SHP77 (cell line): ENCODE measurements around the gene SERPINA3.

ENCODE experiments used
- DNase-seq, 2 experiments: peaks; one replicate each; lab custom pipeline; 2025; lab: John Stamatoyannopoulos, UW

The SERPINA3 gene

DNA sequence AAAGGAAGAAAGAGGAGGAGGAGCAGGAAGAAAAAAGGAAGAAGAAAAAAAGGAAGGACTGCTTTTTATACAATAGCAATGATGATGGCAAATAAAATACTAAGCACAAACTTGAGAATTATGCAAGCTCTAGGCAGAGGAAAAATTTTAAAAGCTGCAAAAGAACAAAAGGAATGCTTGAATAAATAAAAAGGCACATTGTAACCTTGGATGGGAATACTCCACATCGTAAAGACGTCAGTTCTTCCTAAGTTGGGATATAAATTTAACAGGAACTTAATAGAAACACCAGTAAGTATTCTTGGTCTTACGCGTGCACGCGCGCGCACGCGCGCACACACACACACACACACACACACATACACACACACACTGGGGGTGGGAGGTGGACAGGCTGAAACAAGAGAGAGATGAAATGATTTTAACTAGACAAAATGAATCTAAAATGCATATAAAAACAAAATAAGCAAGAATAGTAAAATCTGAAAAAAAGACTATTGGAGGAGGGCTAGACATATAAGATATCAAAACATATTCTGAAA, 43.0 kb downstream of the SERPINA3 start:
- no peak for DNase-seq

DNA sequence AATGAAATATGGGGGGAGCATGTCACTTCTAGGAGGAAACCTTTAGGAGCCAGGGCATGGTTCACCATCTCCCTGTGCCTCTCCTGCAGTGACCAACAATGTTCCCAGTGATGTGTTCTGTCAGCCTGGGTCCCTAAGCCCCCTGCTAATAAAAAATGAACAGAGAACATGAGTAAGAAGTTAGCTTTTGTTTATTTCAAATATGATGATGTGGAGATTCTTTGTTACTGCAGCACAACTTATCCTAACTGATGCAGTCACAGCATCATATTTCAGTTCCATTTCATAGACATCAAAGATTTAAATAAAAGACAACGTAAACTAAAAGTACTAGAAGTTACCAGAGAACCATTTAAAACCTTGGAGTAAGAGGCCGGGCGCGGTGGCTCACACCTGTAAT, 43.9 kb downstream of the SERPINA3 start:
- no peak for DNase-seq

DNA sequence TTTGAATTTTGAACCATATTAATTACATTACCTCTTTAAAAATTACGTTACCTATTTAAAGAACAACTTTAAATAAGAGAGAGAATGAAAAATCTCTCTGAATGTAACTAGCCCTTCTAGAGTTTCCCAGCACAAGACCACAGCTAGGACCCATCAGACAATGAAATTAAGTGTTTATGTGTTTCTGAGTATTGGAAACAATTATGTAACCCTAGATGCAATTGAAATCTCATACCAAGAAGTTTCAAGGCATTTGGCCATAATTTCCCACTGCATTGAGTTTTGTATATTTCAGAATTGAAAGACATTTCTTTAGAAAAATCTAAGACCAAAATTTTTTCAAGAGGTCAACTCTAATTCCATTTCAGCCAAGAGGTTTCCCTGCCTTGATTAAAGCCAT, 47.1 kb downstream of the SERPINA3 start:
- no peak for DNase-seq

DNA sequence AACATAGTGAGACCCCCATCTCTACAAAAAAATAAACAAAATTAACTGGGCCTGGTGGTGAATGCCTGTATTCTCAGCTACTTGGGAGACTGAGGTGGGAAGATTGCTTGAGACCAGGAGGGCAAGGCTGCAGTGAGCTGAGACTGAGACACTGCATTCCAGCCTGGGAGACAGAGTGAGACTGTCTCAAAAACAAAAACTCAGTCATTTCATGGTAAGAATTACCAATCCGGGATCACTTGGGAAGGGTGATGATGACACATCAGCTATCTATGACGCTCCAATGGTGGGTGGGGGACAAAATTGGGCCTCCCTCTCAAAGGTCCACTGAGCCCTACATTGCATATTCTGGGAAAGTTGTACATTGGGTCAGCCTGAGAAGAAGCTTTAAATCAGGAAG, 47.7 kb downstream of the SERPINA3 start:
- no peak for DNase-seq

DNA sequence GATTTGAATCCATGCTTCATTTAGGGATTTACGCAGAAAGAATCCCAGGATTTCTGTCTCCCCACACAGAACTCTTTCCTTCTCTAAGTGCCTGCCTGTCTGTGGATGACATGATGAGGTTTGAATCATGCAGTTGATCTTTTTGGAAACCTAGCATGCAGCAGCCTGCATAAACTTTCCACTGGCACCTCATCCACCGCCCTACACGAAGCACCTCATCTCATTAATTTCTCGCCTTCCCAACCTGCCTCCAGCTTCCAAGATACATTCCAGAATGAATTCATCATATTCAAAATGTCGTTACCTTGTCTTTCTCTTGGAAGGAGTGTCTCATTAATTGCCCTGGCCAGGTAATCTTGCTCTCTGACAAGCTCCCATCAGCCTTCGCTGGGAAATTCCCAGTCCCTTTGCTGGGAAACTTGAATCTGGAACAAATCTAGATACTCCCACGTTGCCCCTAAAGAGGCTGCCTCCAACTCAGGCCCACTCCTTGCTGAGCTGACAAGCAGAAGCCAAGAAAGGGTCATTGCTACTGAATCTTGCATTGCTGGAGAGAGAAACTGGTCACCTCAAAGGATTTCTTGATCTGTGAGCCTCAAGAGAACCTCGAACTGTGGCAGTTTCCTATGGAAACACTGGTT, 48.2 kb downstream of the SERPINA3 start:
- DNase-seq = no peak

DNA sequence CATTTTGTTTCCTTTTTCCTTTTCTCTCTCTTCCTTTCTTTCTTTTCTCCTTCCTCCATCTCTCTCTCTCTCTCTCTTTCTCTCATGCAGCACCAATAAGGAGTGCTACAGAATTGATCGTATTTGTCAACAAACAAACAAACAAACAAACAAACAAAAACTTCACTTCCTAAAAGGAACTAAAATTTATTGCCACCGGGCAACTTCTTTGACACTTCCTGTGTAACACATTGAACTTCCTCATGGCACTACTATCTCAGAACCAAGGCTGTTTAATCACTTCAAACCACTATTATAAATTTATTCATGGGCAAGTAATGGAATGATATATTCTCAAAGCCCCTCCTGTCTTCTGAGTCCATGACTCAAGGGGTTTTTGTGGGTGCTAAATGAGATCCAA, 51.3 kb downstream of the SERPINA3 start:
- DNase-seq = no peak

DNA sequence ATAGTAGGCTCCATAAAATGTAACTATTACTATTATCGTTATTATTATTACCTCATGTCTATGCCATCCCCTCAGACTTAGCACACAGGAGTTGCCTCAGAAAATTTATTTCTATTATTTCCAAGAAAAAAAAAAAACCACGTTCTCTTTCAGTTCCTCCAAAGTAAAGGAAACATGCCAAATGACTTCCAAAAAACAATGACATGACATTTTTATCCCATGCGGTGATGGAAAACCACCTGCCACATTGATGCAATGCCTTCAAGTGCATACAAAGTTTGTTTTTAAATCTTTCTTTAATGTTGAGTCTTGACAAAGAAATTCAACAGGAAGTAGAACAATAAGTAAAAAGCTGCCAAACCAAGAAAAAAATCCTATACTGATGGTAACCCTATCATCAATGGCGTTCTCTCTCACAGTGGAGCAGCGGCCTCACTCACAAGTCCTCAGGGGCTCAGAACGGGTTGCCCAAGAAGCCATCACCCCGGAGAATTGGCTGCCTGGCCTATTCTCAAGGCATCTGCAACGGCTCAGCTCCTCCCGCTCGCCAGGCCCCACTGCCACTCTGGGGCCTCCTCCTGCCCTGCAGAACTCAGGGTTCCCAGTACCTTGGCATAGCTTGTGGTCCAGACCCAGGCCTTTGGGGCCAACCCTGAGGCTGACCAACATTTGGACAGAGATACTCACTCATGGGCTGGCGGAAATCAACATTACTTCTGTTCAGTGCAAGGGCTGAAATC, 51.9 kb downstream of the SERPINA3 start:
- DNase-seq = no peak

DNA sequence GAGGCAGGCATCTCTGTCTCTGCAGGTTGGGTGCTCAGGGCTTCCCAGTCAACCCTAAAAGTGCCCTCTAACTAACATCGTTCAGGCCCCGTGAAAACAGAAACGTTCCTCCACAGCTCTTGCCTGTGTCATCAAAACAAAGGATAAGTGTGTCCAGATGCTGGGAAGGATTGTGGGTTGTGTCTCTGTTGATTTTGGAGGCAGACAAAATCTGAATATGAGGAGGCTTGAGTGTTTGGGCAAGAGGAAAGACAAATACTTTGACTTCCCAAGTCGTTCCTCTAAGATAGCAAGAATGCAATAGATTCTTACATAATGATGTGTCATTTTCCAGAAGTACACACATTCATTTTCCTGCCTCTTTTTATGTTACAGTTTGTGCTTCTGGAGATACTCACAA, 52.9 kb downstream of the SERPINA3 start:
- DNase-seq = no peak

DNA sequence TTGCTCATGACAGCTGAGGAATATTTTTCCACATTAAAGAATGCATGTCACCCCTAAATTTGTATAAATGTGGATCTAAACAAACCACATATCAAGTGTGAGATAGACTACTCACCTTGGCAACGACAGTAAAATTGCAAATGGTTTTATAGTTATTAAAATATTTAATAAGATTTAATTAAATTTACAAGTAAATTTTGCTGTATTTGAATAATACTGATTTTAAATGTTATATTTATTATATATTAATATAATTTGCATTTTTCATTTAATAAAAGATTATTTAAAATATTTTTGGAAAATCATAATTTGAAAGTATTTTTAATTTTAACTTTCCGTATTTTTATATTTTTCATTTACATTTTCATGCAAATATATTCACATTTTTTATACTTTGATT, 53.4 kb downstream of the SERPINA3 start:
- no peak for DNase-seq

DNA sequence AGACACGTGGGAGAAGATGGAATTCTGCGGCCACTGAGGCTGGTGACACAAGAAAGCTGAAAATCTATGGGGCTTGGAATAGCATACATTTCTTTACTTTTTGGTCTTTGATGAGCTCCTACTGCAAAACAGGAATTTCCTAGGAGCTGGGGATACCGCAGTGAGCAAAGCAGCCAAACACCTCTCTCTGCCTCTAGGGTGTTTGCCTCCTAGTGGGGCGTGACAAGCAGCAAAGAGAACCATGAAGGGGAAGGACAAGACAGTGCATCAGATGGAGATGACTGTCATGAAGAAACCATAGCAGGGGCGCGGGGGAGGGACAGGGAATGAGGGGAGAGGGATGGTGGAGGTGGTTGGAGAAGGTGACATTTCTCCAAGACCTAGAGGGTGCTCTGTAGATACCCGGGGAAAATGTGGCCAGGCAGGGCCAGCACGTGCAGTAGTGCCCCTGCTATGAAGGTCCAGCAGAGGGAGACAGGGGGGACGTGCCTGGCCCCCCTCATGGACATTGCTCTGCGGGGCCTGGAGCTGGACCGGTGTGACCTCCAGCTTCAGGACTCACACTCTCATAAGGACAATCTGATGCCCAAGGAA, 58.6 kb downstream of the SERPINA3 start:
- DNase-seq = no peak

DNA sequence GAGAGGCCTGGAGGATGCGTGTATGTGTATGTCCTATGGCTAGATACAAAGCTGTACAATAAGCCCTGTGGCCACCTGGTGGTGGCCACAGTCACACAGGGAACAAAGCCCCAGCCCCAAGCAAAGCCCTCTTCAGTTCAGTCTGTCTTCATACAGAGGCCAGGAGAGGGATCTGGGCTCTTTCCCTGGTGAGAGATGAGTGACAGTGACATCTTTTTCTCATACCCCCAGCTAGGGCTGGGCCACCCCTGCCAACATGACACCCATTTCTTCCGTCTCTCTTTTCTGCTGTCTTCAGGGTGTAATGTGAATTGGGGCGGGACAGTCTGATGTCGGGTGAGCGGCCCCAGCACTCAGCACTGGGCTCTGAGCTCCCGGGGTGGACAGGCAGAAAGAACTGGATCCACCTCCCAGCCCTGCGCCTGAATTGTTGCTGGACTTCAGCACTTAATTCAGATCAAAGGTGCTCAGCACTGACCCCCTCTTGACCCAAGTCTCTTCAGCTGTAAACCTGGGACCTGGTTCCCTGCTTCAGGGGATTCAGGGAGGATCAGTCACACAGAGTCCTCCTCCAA, 59.8 kb downstream of the SERPINA3 start:
- DNase-seq = no peak

DNA sequence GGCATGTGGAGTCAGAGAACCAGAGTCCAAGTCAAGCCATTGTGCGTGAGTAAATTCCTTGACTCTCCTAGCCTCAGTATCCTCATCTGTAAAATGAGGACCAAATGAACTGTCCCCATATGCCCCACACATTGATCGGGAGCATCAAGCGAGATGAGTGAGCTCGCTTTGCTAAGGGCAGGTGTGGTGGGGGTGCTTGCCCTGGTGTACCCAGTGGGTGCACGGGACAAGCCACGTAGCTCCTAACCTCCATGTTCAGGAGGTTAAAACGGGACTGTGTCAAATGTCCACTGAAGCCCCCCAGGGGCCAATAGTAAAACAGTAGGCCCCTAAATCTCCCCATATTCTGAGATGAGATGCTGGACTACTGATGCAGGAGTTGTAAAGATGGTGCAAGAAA, 60.9 kb downstream of the SERPINA3 start:
- DNase-seq = no peak
